Pons (tissue), 1 donor: ENCODE data around the gene SPSB2.
A peak's percentile ranks its signal among the peaks of the same experiment; 100 is the strongest.
"Not testable (repeated sequence)": the region's sequence is repeated elsewhere in the genome, so short reads cannot be mapped to it uniquely, and the experiment has no call there.

Source experiments
- DNase-seq: peaks from one replicate; pipeline ENCODE4 v3.0.0-alpha.2; 2016; ENCODE audit warnings: low spot score

The SPSB2 gene

GRCh38 chr12:6873094-6874014 is at the start of gene SPSB2:
Gene SPSB2 (minus strand): TSS chr12:6873303. CDS start chr12:6872901, 402 bp downstream.
- DNase-seq, result peak; percentile 91

GRCh38 chr12:6921996-6922946 is 49.2 kb upstream of the SPSB2 start:
- no peak for DNase-seq

- DNase-seq, result no peak
Measured at GRCh38 chr12:6921539-6921938, 48.4 kb upstream of the SPSB2 start.

GRCh38 chr12:6919588-6919987 is 46.5 kb upstream of the SPSB2 start:
- DNase-seq, result no peak

- DNase-seq, result no peak
Measured at GRCh38 chr12:6917491-6918231, 44.6 kb upstream of the SPSB2 start.

- no peak for DNase-seq
Measured at GRCh38 chr12:6916426-6917200, 43.5 kb upstream of the SPSB2 start.

GRCh38 chr12:6915789-6916285 is 42.7 kb upstream of the SPSB2 start:
- DNase-seq, result no peak

- no peak for DNase-seq
Measured at GRCh38 chr12:6914947-6915788, 42.1 kb upstream of the SPSB2 start.

GRCh38 chr12:6914246-6914946 is 41.3 kb upstream of the SPSB2 start, which contains the start of gene ENO2:
Gene ENO2 (plus strand): TSS chr12:6914580. CDS start chr12:6915833, 1,253 bp downstream.
- no peak for DNase-seq

- DNase-seq, result no peak
Measured at GRCh38 chr12:6912164-6912935, 39.2 kb upstream of the SPSB2 start.

GRCh38 chr12:6909421-6910145 is 36.5 kb upstream of the SPSB2 start:
- no peak for DNase-seq

GRCh38 chr12:6908141-6908540 is 35.0 kb upstream of the SPSB2 start:
- not testable (repeated sequence) for DNase-seq

- no peak for DNase-seq
Measured at GRCh38 chr12:6905414-6906040, 32.4 kb upstream of the SPSB2 start.

GRCh38 chr12:6904280-6905276 is 31.5 kb upstream of the SPSB2 start, which contains the start of gene LRRC23:
Gene LRRC23 (plus strand): TSS chr12:6904822. CDS start chr12:6905634, 812 bp downstream.
- DNase-seq, result peak; percentile 96

GRCh38 chr12:6903722-6904121 is 30.6 kb upstream of the SPSB2 start:
- no peak for DNase-seq

GRCh38 chr12:6902448-6902847 is 29.3 kb upstream of the SPSB2 start:
- DNase-seq, result no peak
